ENCODE data around the gene PRCP. TPM values are rescaled to one million over a fixed set of nuclear protein-coding genes. Genes with fewer than 3 reads are reported as not detected.

The PRCP gene
- total and polyA plus RNA-seq, 2 donors (not counting 3 experiments of a cell fraction or from before 2014, with no cell fraction given), result 170 to 277 TPM

GRCh38 chr11:82907371-82907770, 7.1 kb upstream of the PRCP start:
- Histone ChIP-seq H3K27ac (ENCODE audit: insufficient read depth, low read depth, low read length) (no peak overlapping the region), H2AFZ (ENCODE audit: low read depth, low read length) (no peak overlapping the region), H3K79me2 (ENCODE audit: control insufficient read depth, insufficient read depth, low read length) (peaks cover 22% of the 10 kb centered on the region), H3K9ac (replicated peaks; ENCODE audit: extremely low read depth, insufficient read depth, low read length) (no peak overlapping the region), H3K27me3 (ENCODE audit: control insufficient read depth in 2 of 2, insufficient read depth in 2 of 2, low read length in 2 of 2) (no peaks in the 10 kb centered on the region), H3K9me1 (replicated peaks; ENCODE audit: control insufficient read depth, extremely low read depth, insufficient read depth, low read length) (no peaks in the 10 kb centered on the region), H4K20me1 (replicated peaks; ENCODE audit: control insufficient read depth, extremely low read depth, insufficient read depth, low read length) (no peaks in the 10 kb centered on the region), H3K9me3 (replicated peaks; ENCODE audit: control insufficient read depth, insufficient read depth, low read length) (peaks cover 2% of the 10 kb centered on the region), H3K4me3 (replicated peaks in 1 of 3; ENCODE audit: insufficient read depth in 1 of 3, low read depth in 1 of 3, low read length in 3 of 3) (no peak overlapping the region), H3K4me2 (ENCODE audit: insufficient read depth, low read length) (no peak overlapping the region), H3K4me1 (ENCODE audit: control insufficient read depth, extremely low read depth, insufficient read depth, low read length) (peaks cover 13% of the 10 kb centered on the region), H3K36me3 (ENCODE audit: control insufficient read depth in 2 of 2, extremely low read depth in 1 of 2, insufficient read depth in 2 of 2, low read length in 2 of 2) (no peaks in the 10 kb centered on the region)
- TF ChIP-seq MYC (IDR thresholded peaks at IDR 0.05; ENCODE audit: low read depth, low read length), result no peak
- TF ChIP-seq FOS (IDR thresholded peaks at IDR 0.05; ENCODE audit: borderline replicate concordance, insufficient read depth, low read length), result no peak
- no peak for TF ChIP-seq CTCF (IDR thresholded peaks at IDR 0.05; ENCODE audit: extremely low read depth in 1 of 2, insufficient read depth in 1 of 2, low read depth in 1 of 2, low read length in 2 of 2)
- no peak for TF ChIP-seq POLR2A (IDR thresholded peaks at IDR 0.05; ENCODE audit: low read depth, low read length)
- TF ChIP-seq JUN (IDR thresholded peaks at IDR 0.05; ENCODE audit: borderline replicate concordance, insufficient read depth, insufficient read length, low read depth), result no peak
- TF ChIP-seq POLR2AphosphoS5 (IDR thresholded peaks at IDR 0.05; ENCODE audit: insufficient read depth, low read depth, low read length), result no peak
- TF ChIP-seq EZH2 (IDR thresholded peaks at IDR 0.05; ENCODE audit: borderline replicate concordance, low read depth, low read length, severe bottlenecking), result no peak
- no peak for TF ChIP-seq MAX (IDR thresholded peaks at IDR 0.05; ENCODE audit: insufficient read depth, insufficient read length)
- CTCF ChIA-PET, result interaction anchor here (0.7 to 2.3 kb wide), 5 partner anchors 13 to 908 kb away, joined by 3 to 14 read pairs (median 4); no protein-coding TSS in a partner anchor
- FAIRE-seq (no peak), DNase-seq (ENCODE audit: low read depth, low spot score) (no peak)
- intact Hi-C loops (cut with micrococcal nuclease) (loop anchor here (2.0 to 10.0 kb wide), 3 partner anchors 180 to 817 kb away; partner anchors contain the start of gene CCDC90B), dilution Hi-C loops (cut with MboI; ENCODE audit: extremely low pct_ligation_motif_present, low sequenced_read_pairs) (no loop called here)
- BruUV-seq (replicated peaks), result no TSS peak
- POLR2A ChIA-PET, result no interaction called here

Data from endothelial cell of umbilical vein (primary cell).